HL-60/S4 treated with phorbol 12-myristate 13-acetate at 8.2 ng/mL for 4 days and 3 days (cell line): ENCODE data around the gene SYTL5.
"Not testable (repeated sequence)": the region's sequence is repeated elsewhere in the genome, so short reads cannot be mapped to it uniquely, and the experiment has no call there.

Experiments used
- in situ Hi-C: fragments of 300-500 bp; cut with MboI; formaldehyde crosslinking; loops from 2 replicates; pipeline ENCODE4 v1.15.0; 2022; ENCODE audit warnings: low sequenced_read_pairs

SYTL5 gene

DNA sequence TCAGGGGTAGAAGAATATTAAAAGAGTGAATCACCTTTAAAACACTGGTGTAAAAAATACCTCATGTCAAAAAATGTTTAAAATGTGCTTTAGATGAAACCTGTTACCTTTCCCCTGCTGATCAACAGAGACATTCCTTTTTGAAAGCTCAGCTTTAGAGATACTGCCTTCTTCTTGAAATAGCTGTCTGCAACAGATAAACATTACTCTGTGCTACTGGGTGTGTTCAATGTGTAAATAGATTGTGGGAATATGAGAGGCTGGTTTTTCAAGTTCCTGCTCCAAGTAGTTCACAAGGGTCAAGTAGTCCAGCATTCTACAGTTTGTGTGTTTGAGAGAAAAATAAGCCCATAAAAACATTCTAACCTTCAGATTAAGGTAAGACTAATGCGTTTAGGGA lies at the start of gene SYTL5:
Gene SYTL5, plus strand, starts transcription at position 263 of the 400 bp plus-strand sequence. CDS start 27,337 bp downstream, outside the sequence.
- in situ Hi-C loops, result no loop called here

DNA sequence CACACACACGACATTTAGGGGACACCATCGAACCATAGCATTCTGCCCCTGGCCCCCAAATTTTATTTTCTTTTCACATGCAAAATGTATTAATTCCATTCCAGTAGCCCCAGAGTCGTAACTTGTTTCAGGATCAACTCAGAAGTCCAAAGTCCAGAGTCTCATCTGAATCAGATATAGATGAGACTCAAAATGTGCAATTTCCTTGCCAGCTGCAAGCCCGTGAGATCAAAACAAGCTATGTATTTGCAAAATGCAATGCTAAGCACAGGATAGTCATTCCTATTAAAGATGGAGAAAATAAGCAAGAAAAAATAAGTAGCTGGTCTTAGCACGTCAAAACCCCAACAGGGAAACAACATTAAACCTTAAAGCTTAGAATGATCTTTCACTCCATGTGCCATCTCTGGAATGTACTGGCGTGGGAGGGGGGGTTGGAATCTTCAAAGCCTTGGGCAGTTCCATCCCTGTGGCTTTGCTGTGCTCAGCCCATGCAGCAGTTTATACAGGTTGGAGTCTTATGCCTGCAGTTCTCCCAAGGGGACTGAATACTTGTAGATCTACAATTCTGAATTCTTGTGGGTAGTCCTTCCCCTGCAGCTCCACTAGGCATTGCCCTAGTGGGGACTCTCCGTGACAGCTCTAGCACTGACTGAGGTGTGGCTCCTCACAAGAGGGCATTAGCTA lies 47.7 kb upstream of the SYTL5 start:
- in situ Hi-C loops, result no loop called here

DNA sequence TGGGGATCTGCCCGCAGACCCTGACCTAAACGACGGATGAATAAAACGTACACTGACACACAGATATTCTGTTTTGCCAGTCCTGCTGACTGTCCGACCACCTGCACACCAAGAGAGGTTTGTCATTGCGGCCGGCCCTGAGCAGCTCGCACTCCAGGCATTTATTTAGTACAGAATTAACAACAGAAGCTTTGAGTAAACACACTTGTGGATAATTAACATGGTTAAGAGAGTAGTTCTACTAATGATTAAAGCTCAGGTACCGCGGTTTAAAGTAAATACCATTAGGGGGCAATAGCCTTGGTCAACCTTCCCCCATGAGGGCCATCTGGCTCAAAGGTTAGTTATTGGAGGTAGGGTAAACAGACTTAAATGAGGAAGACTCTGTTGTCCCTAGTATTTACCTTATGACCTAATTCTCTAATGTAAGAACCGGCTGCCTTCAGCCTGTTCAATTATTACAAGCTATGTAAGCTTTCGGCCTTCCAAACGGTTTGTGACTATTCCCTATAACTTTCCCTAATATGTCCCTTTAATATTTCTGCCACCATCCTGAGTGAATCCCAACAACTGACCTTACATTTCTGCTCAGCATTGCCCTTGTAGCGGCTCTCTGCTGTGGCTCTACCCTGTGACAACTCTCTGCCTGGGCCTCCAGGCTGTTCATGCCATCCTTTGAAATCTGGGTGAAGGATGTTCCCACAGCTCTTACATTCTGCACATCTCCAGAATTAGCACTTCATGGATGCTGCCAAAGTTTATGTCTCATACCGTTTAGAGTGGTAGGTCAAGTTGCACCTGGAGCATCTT lies 46.9 kb upstream of the SYTL5 start:
- in situ Hi-C loops, result no loop called here

DNA sequence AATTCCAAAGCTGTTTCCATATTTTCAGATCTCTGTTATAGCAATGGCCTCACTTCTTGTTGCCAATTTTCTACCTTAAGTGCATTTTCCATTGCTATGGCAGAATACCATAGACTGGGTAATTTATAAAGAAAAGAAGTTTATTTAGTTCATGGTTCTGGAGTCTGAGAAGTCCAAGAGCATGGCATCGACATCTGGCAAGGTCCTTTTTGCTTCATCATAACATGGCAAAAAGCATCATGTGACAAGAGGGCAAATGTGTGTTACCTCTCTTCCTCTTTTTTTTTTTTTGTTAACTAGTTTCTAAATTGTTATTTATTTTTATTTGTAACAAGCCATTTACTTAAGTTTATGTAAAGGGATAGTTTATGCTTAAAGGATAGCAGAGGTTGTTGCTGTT lies 45.2 kb upstream of the SYTL5 start:
- in situ Hi-C loops, result no loop called here

DNA sequence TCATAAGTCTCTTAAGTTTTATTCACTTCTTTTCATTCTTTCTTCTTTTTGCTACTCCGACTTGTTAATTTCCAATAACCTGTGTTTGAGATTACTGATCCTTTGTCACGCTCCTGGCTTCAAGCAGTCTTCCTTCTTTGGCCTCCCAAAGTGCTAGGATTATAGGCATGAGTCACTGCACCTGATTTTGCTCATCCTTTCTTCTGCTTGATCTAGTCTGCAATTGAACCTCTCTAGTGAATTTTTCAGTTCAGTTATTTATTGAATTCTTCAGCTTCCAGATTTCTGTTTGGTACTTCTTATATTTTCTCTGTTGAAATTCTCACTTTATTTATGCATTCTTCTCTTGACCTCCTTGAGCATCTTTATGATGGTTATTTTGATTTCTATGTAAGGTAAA lies 38.6 kb upstream of the SYTL5 start:
- in situ Hi-C loops, result no loop called here

DNA sequence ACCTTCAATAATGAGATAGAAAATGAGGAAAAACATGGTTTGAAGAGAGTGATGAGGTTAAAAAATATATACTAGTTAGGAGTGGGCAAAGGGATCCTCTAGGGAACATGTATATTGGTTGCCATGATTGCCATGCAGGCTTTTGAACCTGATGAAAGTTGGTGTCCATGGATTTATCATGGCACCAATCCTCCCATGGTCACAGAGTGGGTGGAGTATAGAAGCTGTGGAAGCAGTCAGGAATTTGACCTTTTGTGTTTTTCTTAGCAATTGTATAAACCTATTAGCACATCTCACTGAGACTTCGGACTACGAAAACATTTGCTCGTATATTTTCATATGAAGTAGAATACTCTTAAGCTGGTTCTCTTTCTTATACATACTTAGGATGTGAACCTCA lies 30.9 kb upstream of the SYTL5 start:
- in situ Hi-C loops, result no loop called here

DNA sequence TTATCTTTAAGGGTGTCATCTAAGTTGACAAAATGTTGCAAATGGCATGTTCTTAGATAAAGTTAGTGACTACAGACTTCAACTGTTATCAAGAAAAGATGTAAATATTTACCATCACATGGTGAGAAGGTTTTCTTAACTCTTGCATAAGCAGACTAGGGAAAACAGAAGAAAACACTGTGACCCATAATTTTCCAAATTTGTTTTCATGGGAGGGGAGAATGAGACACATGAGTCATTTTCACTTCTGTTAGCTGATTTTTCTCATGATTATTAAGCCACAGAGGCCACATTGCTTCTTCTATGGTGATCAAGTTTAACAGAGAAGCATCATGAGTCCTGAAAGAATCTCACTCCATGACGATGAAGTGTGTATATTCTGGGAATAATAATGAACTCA lies 30.2 kb upstream of the SYTL5 start:
- in situ Hi-C loops, result no loop called here

DNA sequence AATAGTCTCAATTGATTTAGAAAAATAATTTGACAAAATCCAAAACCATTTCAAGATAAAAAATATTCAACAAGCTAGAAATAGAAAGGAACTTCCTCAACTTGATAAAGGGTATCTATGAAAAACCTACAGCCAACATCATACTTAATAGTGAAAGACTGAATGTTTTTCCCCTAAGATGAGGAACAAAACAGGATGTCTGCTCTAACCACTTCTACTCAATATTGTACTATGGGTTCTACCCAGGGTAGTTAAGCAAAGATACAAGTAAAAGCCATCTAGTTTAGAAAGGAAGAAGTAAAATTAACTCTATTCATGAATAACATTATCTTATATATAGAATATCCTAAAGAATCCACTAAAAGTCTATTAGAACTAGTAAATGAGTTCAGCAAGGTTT lies 21.5 kb upstream of the SYTL5 start:
- in situ Hi-C loops, result no loop called here

DNA sequence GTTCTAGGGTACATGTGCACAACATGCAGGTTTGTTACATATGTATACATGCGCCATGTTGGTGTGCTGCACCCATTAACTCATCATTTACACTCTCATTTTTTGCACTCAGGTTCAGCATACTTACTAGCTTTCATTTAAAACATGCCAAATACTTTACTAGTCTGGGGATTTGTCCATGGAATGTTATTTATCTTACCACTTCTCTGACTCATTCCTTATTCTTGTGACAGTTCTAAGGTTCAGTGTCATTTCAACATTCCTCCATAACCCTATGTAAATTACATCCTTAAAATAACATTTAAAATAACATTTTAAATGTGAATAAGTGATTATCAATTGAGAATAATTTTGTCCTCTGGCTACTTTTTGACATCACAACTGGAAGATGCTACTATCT lies 19.5 kb upstream of the SYTL5 start:
- in situ Hi-C loops, result no loop called here

DNA sequence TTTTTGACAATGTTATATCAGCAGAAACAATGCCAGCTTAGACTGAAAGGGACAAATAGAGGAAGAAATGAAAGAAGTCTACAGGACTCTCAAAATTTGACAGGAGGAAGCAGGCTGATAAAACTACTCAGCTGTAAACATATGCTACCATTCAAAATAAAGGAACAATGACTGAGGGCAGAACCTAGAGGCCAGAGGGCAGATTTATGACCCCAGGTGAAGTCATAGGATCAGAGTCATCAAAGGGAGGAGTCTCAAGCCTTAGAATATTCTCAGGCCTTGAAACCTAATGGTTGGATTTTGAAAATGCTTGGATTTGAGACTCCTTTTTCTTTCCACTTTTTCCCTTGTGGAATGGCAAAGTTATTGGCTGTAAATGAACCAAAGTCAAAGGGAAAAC lies 17.0 kb upstream of the SYTL5 start:
- in situ Hi-C loops, result no loop called here

DNA sequence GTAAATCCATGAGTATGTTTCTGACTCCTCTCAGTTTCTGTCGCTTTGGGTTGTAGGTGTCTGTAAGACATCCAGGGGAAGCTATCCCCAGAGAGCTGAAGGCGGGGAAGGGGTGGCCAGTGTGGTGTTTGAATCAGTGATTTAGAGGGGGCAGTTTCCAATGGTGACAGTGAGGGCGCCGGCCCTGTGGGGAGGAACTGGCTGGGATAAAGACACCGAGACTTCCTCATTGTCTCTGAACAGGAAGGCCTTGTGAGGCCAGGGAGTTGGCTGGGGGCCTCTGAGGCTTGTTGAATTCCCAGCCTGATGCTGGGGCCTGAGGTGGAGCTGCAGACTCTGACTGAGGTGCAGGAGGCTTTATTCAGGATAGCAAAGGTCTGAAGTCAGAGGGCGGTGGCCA lies 15.1 kb upstream of the SYTL5 start:
- in situ Hi-C loops, result not testable (repeated sequence)

DNA sequence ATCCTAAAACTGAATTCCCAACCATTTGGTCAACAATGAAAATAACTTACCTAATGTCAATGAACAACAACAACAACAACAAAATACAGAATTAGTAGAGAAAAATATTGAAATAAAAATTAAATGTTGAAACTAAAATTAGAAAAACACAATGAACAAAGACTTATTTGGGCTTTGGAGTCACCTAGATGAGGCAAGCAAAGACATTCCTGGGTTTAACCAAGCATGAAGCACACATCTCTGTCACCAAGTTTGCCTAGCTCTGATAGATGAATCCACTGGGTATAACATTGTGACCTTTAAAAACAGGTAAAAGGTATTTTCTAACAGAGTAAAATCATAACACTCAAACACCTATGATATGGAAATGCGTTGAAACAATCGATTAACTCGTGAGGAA lies 13.2 kb upstream of the SYTL5 start:
- in situ Hi-C loops, result no loop called here

DNA sequence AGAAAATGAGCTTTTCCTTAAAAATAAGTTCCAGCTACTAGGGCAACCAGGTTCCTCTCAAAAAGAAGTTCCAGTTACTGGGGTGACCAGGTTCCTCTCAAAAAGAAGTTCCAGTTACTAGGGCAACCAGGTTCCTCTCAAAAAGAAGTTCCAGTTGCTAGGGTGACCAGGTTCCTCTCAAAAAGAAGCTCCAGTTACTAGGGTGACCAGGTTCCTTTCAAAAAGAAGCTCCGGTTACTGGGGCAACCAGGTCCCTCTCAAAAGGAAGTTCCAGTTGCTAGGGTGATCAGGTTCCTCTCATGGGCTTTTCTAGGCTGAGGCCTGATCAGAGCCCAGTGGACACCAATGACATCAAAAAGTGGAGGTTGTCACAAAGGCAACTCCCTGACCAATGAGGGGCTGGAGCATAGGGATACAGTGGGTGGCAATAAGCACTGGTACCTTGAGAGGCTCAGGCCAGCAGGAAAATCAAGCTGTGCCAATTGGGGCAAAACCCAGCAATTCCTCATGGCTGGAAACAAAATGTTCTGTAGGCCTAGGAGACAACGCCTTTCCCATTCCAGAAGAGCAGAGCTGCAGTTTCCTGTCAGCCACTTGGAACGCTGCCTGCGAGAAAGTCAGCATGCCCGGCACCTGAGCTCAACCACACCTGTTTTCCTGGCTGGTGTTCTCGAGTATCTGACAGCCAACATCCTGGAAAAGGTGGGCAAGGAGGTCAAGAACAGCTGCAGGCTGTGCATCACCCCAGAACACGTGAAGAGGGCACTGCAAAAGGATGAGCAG lies 12.3 kb upstream of the SYTL5 start:
- in situ Hi-C loops, result no loop called here

DNA sequence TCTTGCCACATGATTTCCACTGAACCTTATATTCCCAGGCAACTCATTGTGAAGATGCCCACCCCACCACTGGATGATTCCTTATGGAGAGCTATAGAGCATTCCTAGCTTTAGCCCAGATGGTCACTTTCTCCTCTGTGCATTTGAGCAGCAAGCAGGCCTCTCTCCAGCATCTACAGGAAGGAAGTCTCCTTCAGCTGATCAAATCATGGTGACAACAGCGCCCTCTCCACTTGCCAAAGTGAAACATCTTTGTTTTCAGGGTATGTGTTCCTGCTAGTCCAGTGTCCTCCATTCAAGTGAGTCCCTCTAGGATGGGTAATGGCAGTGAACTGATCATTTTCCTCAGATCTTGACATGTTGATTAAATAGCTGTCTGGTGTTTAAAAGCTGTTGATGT lies 10.9 kb upstream of the SYTL5 start:
- in situ Hi-C loops, result no loop called here

DNA sequence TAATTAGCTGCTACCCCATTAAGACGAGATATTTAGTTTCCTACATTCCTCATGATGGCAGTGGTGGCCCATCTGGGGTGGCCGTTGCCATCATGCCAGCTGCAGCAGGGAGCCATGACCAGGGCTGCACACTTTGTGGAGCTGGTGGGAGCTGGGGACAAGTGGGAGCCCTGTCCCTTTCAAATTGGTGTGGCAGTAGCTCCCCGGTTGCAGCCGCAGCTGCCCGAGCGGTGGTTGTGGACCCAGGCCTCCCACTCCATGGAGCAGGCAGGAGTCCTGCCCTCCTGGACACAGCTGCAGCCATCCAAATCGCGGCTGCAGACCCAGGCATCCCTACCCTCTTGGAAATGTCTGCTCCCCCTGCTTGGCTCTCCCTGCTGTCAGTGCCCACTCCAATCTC lies 9.3 kb upstream of the SYTL5 start:
- in situ Hi-C loops, result no loop called here

DNA sequence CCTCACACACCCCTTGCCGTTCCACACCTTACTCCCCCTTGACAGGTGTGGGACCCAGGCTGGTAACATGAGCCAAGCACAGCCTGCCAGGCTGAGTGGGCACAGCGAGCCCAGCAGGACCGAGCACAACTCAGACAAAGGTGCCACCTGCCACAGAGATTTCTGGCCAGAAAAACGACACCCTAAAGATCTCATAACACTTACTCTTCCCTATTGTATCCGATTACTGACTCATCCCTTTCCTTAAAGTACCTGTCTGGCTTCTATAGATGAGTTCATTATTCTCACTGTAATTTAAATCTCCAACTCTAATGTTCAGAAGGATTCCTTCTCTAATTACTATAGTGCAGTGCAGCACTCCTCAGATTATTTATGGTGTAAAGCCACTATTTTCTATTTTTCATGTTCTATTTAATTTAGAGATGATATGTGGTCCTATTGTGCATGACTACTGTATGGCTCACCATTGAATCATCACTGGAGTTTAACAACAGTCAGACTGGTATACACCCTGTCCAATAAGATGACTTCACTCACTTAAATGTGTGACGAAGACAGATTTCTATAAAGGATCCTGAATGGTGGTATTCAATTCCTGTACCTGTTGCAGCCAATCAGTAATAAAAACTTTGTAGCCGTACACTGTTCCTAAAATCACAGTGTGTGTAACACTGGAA lies 7.6 kb upstream of the SYTL5 start:
- in situ Hi-C loops, result no loop called here

DNA sequence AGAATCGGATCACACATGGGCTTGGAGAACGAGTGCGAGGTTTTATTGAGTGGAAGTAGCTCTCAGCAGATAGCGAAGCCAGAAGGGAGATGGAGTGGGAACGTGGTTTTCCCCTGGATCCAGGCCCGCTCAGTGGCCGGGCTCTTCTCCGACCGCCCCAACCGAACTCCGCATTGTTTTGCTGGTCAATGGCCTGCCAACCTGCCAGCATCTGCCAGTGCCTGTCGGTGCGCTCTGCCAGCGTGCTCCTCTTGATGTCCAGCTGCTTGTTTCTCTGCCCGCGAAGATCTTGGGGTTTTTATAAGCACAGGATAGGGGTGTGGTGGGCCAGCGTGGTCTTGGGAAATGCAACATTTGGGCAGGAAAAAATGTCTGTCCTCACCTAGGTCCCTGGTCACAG lies 5.6 kb upstream of the SYTL5 start:
- in situ Hi-C loops, result no loop called here

DNA sequence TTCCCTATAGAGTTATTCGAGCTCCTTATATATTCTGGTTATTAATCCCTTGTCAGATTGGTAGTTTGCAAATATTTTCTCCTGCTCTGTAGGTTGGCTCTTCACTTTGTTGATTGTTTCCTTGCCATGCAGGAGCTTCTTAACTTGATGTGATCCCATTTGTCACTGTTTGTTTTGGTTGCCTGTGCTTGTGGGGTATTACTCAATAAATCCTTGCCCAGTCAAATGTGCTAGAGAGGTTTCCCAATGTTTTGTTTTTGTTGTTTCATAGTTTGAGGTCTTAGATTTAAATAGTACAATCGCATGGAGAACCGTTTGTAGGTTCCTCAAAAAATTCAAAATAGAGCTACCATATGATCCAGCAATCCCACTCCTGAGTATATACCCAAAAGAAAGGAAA lies 2.3 kb upstream of the SYTL5 start:
- in situ Hi-C loops, result no loop called here

DNA sequence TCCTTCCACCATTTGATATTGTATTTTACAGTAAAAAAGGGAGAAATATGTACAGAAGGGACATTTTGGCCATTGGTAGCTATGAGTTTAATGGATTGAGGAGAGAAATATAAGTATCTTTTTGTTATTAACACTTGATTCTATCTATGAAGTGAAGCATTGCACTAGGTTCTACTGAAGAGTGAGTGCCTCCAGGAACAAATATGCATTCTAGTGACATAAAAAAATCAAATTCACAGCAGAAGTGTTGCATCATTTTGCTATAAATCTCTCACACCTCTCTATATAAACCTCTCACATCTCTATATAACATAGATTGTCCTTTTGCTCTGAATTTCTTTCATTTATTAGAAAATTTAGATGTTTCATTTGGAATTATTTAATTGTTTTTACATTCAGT lies 425 bp downstream of the SYTL5 start:
- in situ Hi-C loops, result no loop called here

DNA sequence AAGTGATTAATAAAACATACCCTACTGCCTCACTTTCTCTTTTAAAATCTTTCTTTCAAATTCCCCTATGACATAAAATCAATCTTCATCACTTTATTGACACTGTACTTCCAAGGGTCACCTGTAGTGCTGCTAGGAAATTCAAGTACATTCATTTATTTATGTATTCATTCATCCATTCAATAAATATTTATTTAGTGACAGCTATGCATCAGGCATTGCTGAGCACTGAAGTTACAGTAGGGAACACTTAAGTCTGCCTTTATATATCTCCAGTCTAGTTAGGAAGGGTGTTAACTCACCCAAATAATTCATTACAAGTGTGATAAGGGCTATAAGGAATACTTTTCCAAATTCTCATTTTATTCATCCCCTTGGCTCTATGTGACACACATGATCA lies 2.3 kb downstream of the SYTL5 start:
- in situ Hi-C loops, result no loop called here

DNA sequence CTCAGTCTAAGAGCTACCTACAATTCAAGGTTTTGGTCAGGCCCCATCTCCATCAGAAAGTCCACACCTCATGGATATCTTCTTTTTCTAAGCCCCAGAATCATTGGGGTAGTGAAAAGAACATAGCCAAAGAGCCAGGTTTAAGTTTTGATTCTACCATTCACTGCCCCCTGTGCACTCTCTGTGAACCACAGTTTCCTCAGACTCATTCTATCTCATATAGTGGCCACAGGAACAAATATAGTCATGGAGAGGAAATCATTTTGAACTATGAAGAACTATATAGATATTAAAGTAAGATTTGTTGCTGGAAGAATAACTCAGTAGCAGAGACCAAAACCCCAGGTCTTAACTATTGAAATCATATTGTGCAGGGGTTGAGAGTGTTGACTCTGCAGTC lies 3.3 kb downstream of the SYTL5 start:
- in situ Hi-C loops, result no loop called here
